Testis (tissue), 3 donors: ENCODE measurements around the gene ILKAP. TPM values are rescaled to one million over a fixed set of nuclear protein-coding genes. Genes with fewer than 3 reads are reported as not detected.

Experiments
- DNase-seq: peaks from one replicate; pipeline ENCODE4 v3.0.0-alpha.2; 2019
- H3K27ac ChIP-seq, 2 donors: fragments of 200-600 bp; sonication (generic); one replicate each; pipeline ENCODE4 v1.5.1; 2019
- H3K27me3 ChIP-seq: fragments of 200-600 bp; sonication (generic); one replicate; pipeline ENCODE4 v1.5.1; 2019
- H3K36me3 ChIP-seq: fragments of 200-600 bp; sonication (generic); one replicate; pipeline ENCODE4 v1.5.1; 2017; ENCODE audit warnings: low read depth; ENCODE audit errors: missing control alignments
- H3K4me1 ChIP-seq: fragments of 200-600 bp; sonication (generic); one replicate; pipeline ENCODE4 v1.5.1; 2019
- H3K4me3 ChIP-seq, 2 donors: fragments of 200-600 bp; sonication (generic); one replicate each; pipeline ENCODE4 v1.5.1; 2017 to 2019
- H3K9me3 ChIP-seq: fragments of 200-600 bp; sonication (generic); one replicate; pipeline ENCODE4 v1.5.1; 2017
- CTCF ChIP-seq, 3 experiments: fragments of 450-650 bp in 2 of 3; fragments of 200-600 bp in 1 of 3; sonication (generic) in 1 of 3; IDR thresholded peaks; one replicate each; pipeline ENCODE4 v1.5.1; 2016 to 2019; ENCODE audit warnings: antibody characterized with exemption in 3 of 3, mild to moderate bottlenecking in 2 of 3, moderate library complexity in 1 of 3
- POLR2A ChIP-seq: fragments of 450-650 bp; IDR thresholded peaks from one replicate; pipeline ENCODE4 v1.6.1; 2017; ENCODE audit warnings: antibody characterized with exemption, mild to moderate bottlenecking, moderate library complexity
- WGBS, 2 donors: methylation state at CpG; one replicate each; pipeline ENCODE4 v1.1.5; 2018; 5-methylcytosine and 5-hydroxymethylcytosine counted together
- intact Hi-C: fragments of 100-400 bp; cut with DNase I; formaldehyde crosslinking; loops from one replicate; pipeline ENCODE4 v1.15.1; 2023; ENCODE audit warnings: low total_unique reads
- polyA plus RNA-seq: library from polyadenylated mRNA; stranded (reverse); fragments of 350-450 nt; fragmentation: Illumina TruSeq; extraction: RNeasy Lipid Tissue Mini Kit (QIAGEN cat#74804); gene quantifications from one replicate; pipeline ENCODE4 v1.2.3, GENCODE V29; 2014; ENCODE audit warnings: low read depth, low replicate concordance; ENCODE audit not compliant: insufficient read depth
- total RNA-seq, 2 donors: library from RNA; depleted of rRNA; stranded (reverse); fragments of >200 nt; gene quantifications; one replicate each; pipeline ENCODE4 v1.2.3, GENCODE V29; 2016

The ILKAP gene
- total and polyA plus RNA-seq, 3 donors from 2014 or later = 44.8 to 65.3 (median 59.8) TPM

- Histone ChIP-seq H3K4me3 (no peak overlapping the region), H3K36me3 (no peaks in the 10 kb centered on the region), H3K27ac (no peak overlapping the region), H3K9me3 (no peaks in the 10 kb centered on the region), H3K27me3 (no peaks in the 10 kb centered on the region), H3K4me1 (no peaks in the 10 kb centered on the region)
- 88% methylated on average over 10 to 13 of the region's 13 CpGs for WGBS, 2 donors
- intact Hi-C loops = no loop called here
- TF ChIP-seq POLR2A (no peak), CTCF (IDR thresholded peaks at IDR 0.05) (no peak)
- no peak for DNase-seq
These were observed 56.5 kb downstream of the ILKAP start for GRCh38 chr2:238146884-238147544.

- TF ChIP-seq CTCF (IDR thresholded peaks at IDR 0.05) (no peak), POLR2A (no peak)
- H3K4me1 ChIP-seq = no peaks in the 10 kb centered on the region
- H3K27ac ChIP-seq = no peak overlapping the region
- no peak overlapping the region for H3K4me3 ChIP-seq
- 87 to 94% methylated on average over 8 to 12 of the region's 12 CpGs for WGBS, 2 donors
- intact Hi-C loops = no loop called here
- H3K27me3 ChIP-seq = no peaks in the 10 kb centered on the region
- no peak for DNase-seq
- no peaks in the 10 kb centered on the region for H3K9me3 ChIP-seq
- H3K36me3 ChIP-seq = no peaks in the 10 kb centered on the region
These were observed 57.6 kb downstream of the ILKAP start for GRCh38 chr2:238145851-238146250.

GRCh38 chr2:238145046-238145445 lies 58.4 kb downstream of the ILKAP start:
- H3K27me3 ChIP-seq = no peaks in the 10 kb centered on the region
- H3K27ac ChIP-seq = no peak overlapping the region
- no peak overlapping the region for H3K4me3 ChIP-seq
- 91 to 100% methylated on average over 3 to 12 of the region's 12 CpGs for WGBS, 2 donors
- no peaks in the 10 kb centered on the region for H3K36me3 ChIP-seq
- H3K9me3 ChIP-seq = no peaks in the 10 kb centered on the region
- no peak for DNase-seq
- intact Hi-C loops = no loop called here
- H3K4me1 ChIP-seq = no peaks in the 10 kb centered on the region
- TF ChIP-seq POLR2A (no peak), CTCF (IDR thresholded peaks at IDR 0.05) (no peak)

GRCh38 chr2:238144262-238144661 lies 59.2 kb downstream of the ILKAP start:
- 79 to 82% methylated on average over 4 to 5 of the region's 5 CpGs for WGBS, 2 donors
- intact Hi-C loops = no loop called here
- no peak for TF ChIP-seq CTCF (IDR thresholded peaks at IDR 0.05)
- no peak for TF ChIP-seq POLR2A

More at GRCh38 chr2:238144262-238144661, 59.2 kb downstream of the ILKAP start:
- no peaks in the 10 kb centered on the region for H3K27me3 ChIP-seq
- H3K36me3 ChIP-seq = no peaks in the 10 kb centered on the region
- no peaks in the 10 kb centered on the region for H3K9me3 ChIP-seq
- no peak for DNase-seq
- no peak overlapping the region for H3K4me3 ChIP-seq
- H3K4me1 ChIP-seq = no peaks in the 10 kb centered on the region
- no peak overlapping the region for H3K27ac ChIP-seq
